NB4 (cell line): ENCODE data around the gene MACROD2.
"Not testable (repeated sequence)": the region's sequence is repeated elsewhere in the genome, so short reads cannot be mapped to it uniquely, and the experiment has no call there.

Experiments used
- DNase-seq: peaks from one replicate; pipeline ENCODE4 v3.0.0; 2010; ENCODE audit warnings: low read depth
- H3K4me3 ChIP-seq: one replicate; pipeline ENCODE4 v1.5.1; 2011; ENCODE audit warnings: mild to moderate bottlenecking, low read depth, low read length, moderate library complexity
- CTCF ChIP-seq: IDR thresholded peaks from one replicate; pipeline ENCODE4 v1.5.1; 2012; ENCODE audit warnings: low read depth, low read length
- MAX ChIP-seq: IDR thresholded peaks from 2 replicates; pipeline ENCODE4 v1.6.1; 2011; ENCODE audit warnings: low read depth, low read length
- MYC ChIP-seq: IDR thresholded peaks from 2 replicates; pipeline ENCODE4 v1.6.1; 2011; ENCODE audit warnings: low read depth, low read length
- POLR2A ChIP-seq: IDR thresholded peaks from 2 replicates; pipeline ENCODE4 v1.6.1; 2011; ENCODE audit warnings: mild to moderate bottlenecking; ENCODE audit not compliant: insufficient read length; ENCODE audit errors: extremely low read depth

MACROD2 gene

GRCh38 chr20:14925300-14925699 lies 930.0 kb downstream of the MACROD2 start:
- DNase-seq = no peak

GRCh38 chr20:14926436-14926835 lies 931.1 kb downstream of the MACROD2 start:
- not testable (repeated sequence) for H3K4me3 ChIP-seq, DNase-seq

More at GRCh38 chr20:14925300-14925699, 930.0 kb downstream of the MACROD2 start:
- TF ChIP-seq CTCF (no peak), MAX (no peak), POLR2A (no peak), MYC (no peak)
- H3K4me3 ChIP-seq = no peak overlapping the region

GRCh38 chr20:14928083-14928482 lies 932.8 kb downstream of the MACROD2 start:
- TF ChIP-seq MYC (no peak), CTCF (no peak), POLR2A (no peak), MAX (no peak)
- no peak overlapping the region for H3K4me3 ChIP-seq
- DNase-seq = no peak

GRCh38 chr20:14929388-14929787 lies 934.1 kb downstream of the MACROD2 start:
- no peak overlapping the region for H3K4me3 ChIP-seq
- no peak for DNase-seq
- TF ChIP-seq MAX (no peak), CTCF (no peak), POLR2A (no peak)

GRCh38 chr20:14932040-14932439 lies 936.7 kb downstream of the MACROD2 start:
- TF ChIP-seq CTCF (no peak), POLR2A (no peak), MAX (no peak), MYC (no peak)
- DNase-seq = no peak

GRCh38 chr20:14935285-14935684 lies 940.0 kb downstream of the MACROD2 start:
- H3K4me3 ChIP-seq = no peak overlapping the region
- DNase-seq = no peak
- TF ChIP-seq CTCF = no peak
- TF ChIP-seq MAX = no peak
- TF ChIP-seq POLR2A = no peak
- no peak for TF ChIP-seq MYC

More at GRCh38 chr20:14932040-14932439, 936.7 kb downstream of the MACROD2 start:
- no peak overlapping the region for H3K4me3 ChIP-seq
